Neutrophil (primary cell): ENCODE measurements around the gene TRIM29.

Experiments used
- H3K27ac ChIP-seq: fragments of 200-600 bp; sonication (generic); 2 replicates; pipeline ENCODE4 v1.5.1; 2016; ENCODE audit warnings: mild to moderate bottlenecking, moderate library complexity
- H3K27me3 ChIP-seq: fragments of 200-600 bp; sonication (generic); 2 replicates; pipeline ENCODE4 v1.6.0; 2016; ENCODE audit warnings: mild to moderate bottlenecking
- H3K36me3 ChIP-seq: fragments of 200-600 bp; sonication (generic); 2 replicates; pipeline ENCODE4 v1.5.1; 2017
- H3K4me1 ChIP-seq, 2 experiments: fragments of 200-600 bp in 1 of 2; sonication (generic) in 1 of 2; 1 replicate in 1 of 2; 2 replicates in 1 of 2; pipeline versions ENCODE4 v1.5.1 to v1.6.1; 2013 to 2016; ENCODE audit warnings: low read depth in 1 of 2, low read length in 1 of 2, mild to moderate bottlenecking in 1 of 2, moderate library complexity in 1 of 2; ENCODE audit not compliant: control insufficient read depth in 1 of 2, insufficient read depth in 1 of 2
- H3K4me3 ChIP-seq, 2 experiments: fragments of 200-600 bp in 1 of 2; sonication (generic) in 1 of 2; 1 replicate in 1 of 2; 2 replicates in 1 of 2; pipeline ENCODE4 v1.5.1; 2013 to 2016; ENCODE audit warnings: low read depth in 1 of 2, low read length in 1 of 2, mild to moderate bottlenecking in 1 of 2, moderate library complexity in 1 of 2
- H3K9me3 ChIP-seq: fragments of 200-600 bp; sonication (generic); 2 replicates; pipeline ENCODE4 v1.5.1; 2016
- CTCF ChIP-seq: fragments of 200-600 bp; sonication (generic); IDR thresholded peaks from 2 replicates; pipeline ENCODE4 v1.5.1; 2016; ENCODE audit warnings: antibody characterized with exemption

TRIM29 gene

GRCh38 chr11:120173019-120173705, 35.2 kb upstream of the TRIM29 start:
- TF ChIP-seq CTCF, result no peak
- H3K27me3 ChIP-seq, result peaks cover 74% of the 10 kb centered on the region
- H3K4me1 ChIP-seq, result peaks cover 6 to 7% of the 10 kb centered on the region in 2 experiments
- H3K36me3 ChIP-seq, result no peaks in the 10 kb centered on the region
- no peaks in the 10 kb centered on the region for H3K9me3 ChIP-seq
- H3K4me3 ChIP-seq, result no peak overlapping the region
- H3K27ac ChIP-seq, result no peak overlapping the region

- TF ChIP-seq CTCF, result no peak
- Histone ChIP-seq H3K4me1 (peaks cover 6 to 7% of the 10 kb centered on the region in 2 experiments), H3K4me3 (no peak overlapping the region), H3K9me3 (no peaks in the 10 kb centered on the region), H3K27me3 (peaks cover 83% of the 10 kb centered on the region), H3K27ac (no peak overlapping the region), H3K36me3 (no peaks in the 10 kb centered on the region)
Observed at GRCh38 chr11:120172054-120172911, 34.4 kb upstream of the TRIM29 start.

- Histone ChIP-seq H3K36me3 (no peaks in the 10 kb centered on the region), H3K27me3 (peaks cover 98% of the 10 kb centered on the region)
- TF ChIP-seq CTCF, result no peak
Observed at GRCh38 chr11:120170741-120171261, 32.9 kb upstream of the TRIM29 start.

GRCh38 chr11:120169981-120170698, 32.2 kb upstream of the TRIM29 start:
- Histone ChIP-seq H3K27me3 (peaks cover 100% of the 10 kb centered on the region), H3K27ac (no peak overlapping the region), H3K4me3 (no peak overlapping the region), H3K9me3 (no peaks in the 10 kb centered on the region), H3K36me3 (no peaks in the 10 kb centered on the region), H3K4me1 (peaks cover 6 to 7% of the 10 kb centered on the region in 2 experiments)
- no peak for TF ChIP-seq CTCF

More at GRCh38 chr11:120170741-120171261, 32.9 kb upstream of the TRIM29 start:
- Histone ChIP-seq H3K9me3 (no peaks in the 10 kb centered on the region), H3K4me3 (no peak overlapping the region), H3K27ac (no peak overlapping the region), H3K4me1 (peaks cover 6 to 7% of the 10 kb centered on the region in 2 experiments)

GRCh38 chr11:120168960-120169681, 31.2 kb upstream of the TRIM29 start:
- H3K4me1 ChIP-seq, result peaks cover 6 to 7% of the 10 kb centered on the region in 2 experiments
- no peaks in the 10 kb centered on the region for H3K9me3 ChIP-seq
- peak; percentile 31 for TF ChIP-seq CTCF
- peaks cover 100% of the 10 kb centered on the region for H3K27me3 ChIP-seq
- peak overlapping the region in 1 of 2 experiments; percentile 18 for H3K4me3 ChIP-seq
- H3K36me3 ChIP-seq, result no peaks in the 10 kb centered on the region
- H3K27ac ChIP-seq, result no peak overlapping the region
